Caco-2 (cell line): Measurements from ENCODE around the gene DCUN1D2. TPM values are rescaled to one million over a fixed set of nuclear protein-coding genes. Genes with fewer than 3 reads are reported as not detected.

ENCODE experiments used
- BruUV-seq: library from RNA; stranded (reverse); fragments of 400-500 nt; replicated peaks from 2 replicates; lab custom pipeline; 2021; lab: Mats Ljungman, UMichigan
- CTCF ChIA-PET: fragments of 300-600 bp; sonication (Branson Sonifier 250); formaldehyde crosslinking; loops from one replicate; lab custom pipeline; 2022; ENCODE audit warnings: antibody characterized with exemption; lab: Charles Lee
- POLR2A ChIA-PET: fragments of 300-600 bp; sonication (Branson Sonifier 250); formaldehyde crosslinking; loops from one replicate; lab custom pipeline; 2022; ENCODE audit warnings: antibody characterized with exemption; lab: Charles Lee
- DNase-seq, 2 experiments: peaks; one replicate each; pipeline versions ENCODE4 v3.0.0 to v3.0.0-alpha.2; 2020 to 2022
- H3K27me3 ChIP-seq: replicated peaks from 2 replicates; pipeline ENCODE4 v1.6.0; 2011; ENCODE audit warnings: low read length; ENCODE audit not compliant: control insufficient read depth, insufficient read depth
- H3K36me3 ChIP-seq: 2 replicates; pipeline ENCODE4 v1.5.1; 2011; ENCODE audit warnings: low read length; ENCODE audit not compliant: control insufficient read depth, insufficient read depth
- H3K4me1 ChIP-seq: fragments of 250-450 bp; sonication (Bioruptor Pico); 2 replicates; pipeline ENCODE4 v1.5.1; 2020; ENCODE audit warnings: mild to moderate bottlenecking
- H3K4me3 ChIP-seq: 2 replicates; pipeline ENCODE4 v1.5.1; 2011; ENCODE audit warnings: low read depth, mild to moderate bottlenecking, control low read depth, low read length
- H3K9me3 ChIP-seq: fragments of 250-450 bp; sonication (Bioruptor Pico); 2 replicates; pipeline ENCODE4 v1.5.1; 2020; ENCODE audit warnings: mild to moderate bottlenecking, moderate library complexity
- H3K27ac Mint-ChIP-seq: one replicate; pipeline ENCODE4 v1.8.0; 2022; ENCODE audit warnings: mixed read lengths; ENCODE audit not compliant: unreplicated experiment
- H3K27me3 Mint-ChIP-seq: one replicate; pipeline ENCODE4 v1.8.0; 2022; ENCODE audit warnings: mixed read lengths; ENCODE audit not compliant: insufficient read depth, unreplicated experiment
- H3K36me3 Mint-ChIP-seq: one replicate; pipeline ENCODE4 v1.8.0; 2022; ENCODE audit warnings: mild to moderate bottlenecking, mixed read lengths; ENCODE audit not compliant: insufficient read depth, unreplicated experiment
- H3K4me1 Mint-ChIP-seq: one replicate; pipeline ENCODE4 v1.8.0; 2022; ENCODE audit warnings: low read depth, mixed read lengths; ENCODE audit not compliant: unreplicated experiment
- H3K4me3 Mint-ChIP-seq: one replicate; pipeline ENCODE4 v1.8.0; 2022; ENCODE audit warnings: mild to moderate bottlenecking, moderate library complexity, mixed read lengths; ENCODE audit not compliant: unreplicated experiment
- H3K9me3 Mint-ChIP-seq: one replicate; pipeline ENCODE4 v1.8.0; 2022; ENCODE audit warnings: mixed read lengths; ENCODE audit not compliant: unreplicated experiment
- CTCF ChIP-seq, 2 experiments: fragments of 200-600 bp in 1 of 2; IDR thresholded peaks; 1 replicate in 1 of 2; 2 replicates in 1 of 2; pipeline versions ENCODE4 v1.5.1 to v1.8.0; 2011 to 2022; ENCODE audit warnings: antibody characterized with exemption in 1 of 2, control low read depth in 1 of 2, inconsistent platforms in 1 of 2, low read depth in 1 of 2, low read length in 1 of 2, mild to moderate bottlenecking in 1 of 2, moderate library complexity in 1 of 2; ENCODE audit not compliant: insufficient read depth in 1 of 2, severe bottlenecking in 1 of 2, unreplicated experiment in 1 of 2
- intact Hi-C: fragments of 100-400 bp; cut with micrococcal nuclease; formaldehyde crosslinking; loops from one replicate; pipeline ENCODE4 v1.10.0; 2022; ENCODE audit not compliant: unreplicated experiment
- total RNA-seq: library from RNA; stranded (reverse); gene quantifications from 2 replicates; pipeline ENCODE4 v1.2.3, GENCODE V29; 2022

The DCUN1D2 gene
- total RNA-seq, 1 experiment from 2014 or later, result 59.4 TPM

- no peak overlapping the region for H3K4me3 Mint-ChIP-seq
- POLR2A ChIA-PET, result no interaction called here
- intact Hi-C loops, result no loop called here
- no peaks in the 10 kb centered on the region for H3K9me3 Mint-ChIP-seq
- H3K9me3 ChIP-seq, result no peaks in the 10 kb centered on the region
- H3K36me3 ChIP-seq, result peaks cover 3% of the 10 kb centered on the region
- H3K36me3 Mint-ChIP-seq, result peaks cover 63% of the 10 kb centered on the region
- 0 out of 2 replicates have a peak, but pooled peaks cover 3% of the 10 kb centered on the region for H3K4me1 ChIP-seq
- no peak overlapping the region for H3K27ac Mint-ChIP-seq
- H3K27me3 Mint-ChIP-seq, result no peaks in the 10 kb centered on the region
- H3K27me3 ChIP-seq, result no peaks in the 10 kb centered on the region
- no peak for TF ChIP-seq CTCF (IDR thresholded peaks at IDR 0.05; ENCODE audit: insufficient read depth in 1 of 2, low read depth in 1 of 2, low read length in 1 of 2, severe bottlenecking in 1 of 2, unreplicated experiment in 1 of 2)
- no peak for DNase-seq
- no peak overlapping the region for H3K4me3 ChIP-seq
- no peaks in the 10 kb centered on the region for H3K4me1 Mint-ChIP-seq
- CTCF ChIA-PET, result no interaction called here
- no TSS peak for BruUV-seq
Measured at GRCh38 chr13:113460064-113460555, 30.4 kb downstream of the DCUN1D2 start.

GRCh38 chr13:113458253-113459065, 32.1 kb downstream of the DCUN1D2 start:
- intact Hi-C loops, result loop anchor here (2.0 kb wide), 1 partner anchor 104 kb away; no protein-coding TSS in a partner anchor

More at GRCh38 chr13:113458253-113459065, 32.1 kb downstream of the DCUN1D2 start:
- Histone ChIP-seq H3K27me3 (no peaks in the 10 kb centered on the region), H3K36me3 (peaks cover 1% of the 10 kb centered on the region), H3K9me3 (no peaks in the 10 kb centered on the region), H3K4me3 (no peak overlapping the region), H3K4me1 (0 out of 2 replicates have a peak, but pooled peaks cover 3% of the 10 kb centered on the region)
- CTCF ChIA-PET, result interaction anchor here (0.7 to 2.3 kb wide), 5 partner anchors 31 to 104 kb away, joined by 3 to 15 read pairs (median 6); no protein-coding TSS in a partner anchor
- peak; percentile 41 to 59 for TF ChIP-seq CTCF (IDR thresholded peaks at IDR 0.05; ENCODE audit: insufficient read depth in 1 of 2, low read depth in 1 of 2, low read length in 1 of 2, severe bottlenecking in 1 of 2, unreplicated experiment in 1 of 2)
- H3K27ac Mint-ChIP-seq, result no peak overlapping the region
- no peak for DNase-seq
- H3K9me3 Mint-ChIP-seq, result no peaks in the 10 kb centered on the region
- H3K36me3 Mint-ChIP-seq, result peaks cover 74% of the 10 kb centered on the region
- no peaks in the 10 kb centered on the region for H3K4me1 Mint-ChIP-seq
- POLR2A ChIA-PET, result no interaction called here
- H3K4me3 Mint-ChIP-seq, result no peak overlapping the region
- no peaks in the 10 kb centered on the region for H3K27me3 Mint-ChIP-seq
- no TSS peak for BruUV-seq
